ENCODE measurements around the gene PNMA8A.

GRCh38 chr19:46495786-46496099, 24.4 kb upstream of the PNMA8A start, which contains the start of gene PNMA8B:
- TF ChIP-seq CEBPB (IDR thresholded peaks at IDR 0.05; ENCODE audit: low read depth) (no peak), EZH2 (IDR thresholded peaks at IDR 0.05) (no peak), CTCF (IDR thresholded peaks at IDR 0.05 in 2 of 3, conservative IDR thresholded peaks at IDR 0.05 in 1 of 3; ENCODE audit: borderline replicate concordance in 1 of 3, insufficient read depth in 1 of 3, low read depth in 2 of 3, low read length in 2 of 3) (no peak), POLR2A (IDR thresholded peaks at IDR 0.05; ENCODE audit: borderline replicate concordance, extremely low read depth, insufficient read depth, insufficient read length) (no peak), SP1 (IDR thresholded peaks at IDR 0.05; ENCODE audit: low read depth) (no peak), REST (IDR thresholded peaks at IDR 0.05; ENCODE audit: low read depth) (no peak), YY1 (IDR thresholded peaks at IDR 0.05; ENCODE audit: extremely low read depth, insufficient replicate concordance, low read depth, low read length) (no peak), EZH2phosphoT487 (IDR thresholded peaks at IDR 0.05; ENCODE audit: borderline replicate concordance) (no peak), ZFX (IDR thresholded peaks at IDR 0.05) (no peak)
